T-helper 1 cell (primary cell): ENCODE data around the gene NSD2.
A peak's percentile ranks its signal among the peaks of the same experiment; 100 is the strongest.
"Not testable (repeated sequence)": the region's sequence is repeated elsewhere in the genome, so short reads cannot be mapped to it uniquely, and the experiment has no call there.

Experiments
- DNase-seq, 5 donors: peaks; one replicate each; pipeline ENCODE4 v3.0.0-alpha.2; 2012 to 2020

The NSD2 gene

DNA sequence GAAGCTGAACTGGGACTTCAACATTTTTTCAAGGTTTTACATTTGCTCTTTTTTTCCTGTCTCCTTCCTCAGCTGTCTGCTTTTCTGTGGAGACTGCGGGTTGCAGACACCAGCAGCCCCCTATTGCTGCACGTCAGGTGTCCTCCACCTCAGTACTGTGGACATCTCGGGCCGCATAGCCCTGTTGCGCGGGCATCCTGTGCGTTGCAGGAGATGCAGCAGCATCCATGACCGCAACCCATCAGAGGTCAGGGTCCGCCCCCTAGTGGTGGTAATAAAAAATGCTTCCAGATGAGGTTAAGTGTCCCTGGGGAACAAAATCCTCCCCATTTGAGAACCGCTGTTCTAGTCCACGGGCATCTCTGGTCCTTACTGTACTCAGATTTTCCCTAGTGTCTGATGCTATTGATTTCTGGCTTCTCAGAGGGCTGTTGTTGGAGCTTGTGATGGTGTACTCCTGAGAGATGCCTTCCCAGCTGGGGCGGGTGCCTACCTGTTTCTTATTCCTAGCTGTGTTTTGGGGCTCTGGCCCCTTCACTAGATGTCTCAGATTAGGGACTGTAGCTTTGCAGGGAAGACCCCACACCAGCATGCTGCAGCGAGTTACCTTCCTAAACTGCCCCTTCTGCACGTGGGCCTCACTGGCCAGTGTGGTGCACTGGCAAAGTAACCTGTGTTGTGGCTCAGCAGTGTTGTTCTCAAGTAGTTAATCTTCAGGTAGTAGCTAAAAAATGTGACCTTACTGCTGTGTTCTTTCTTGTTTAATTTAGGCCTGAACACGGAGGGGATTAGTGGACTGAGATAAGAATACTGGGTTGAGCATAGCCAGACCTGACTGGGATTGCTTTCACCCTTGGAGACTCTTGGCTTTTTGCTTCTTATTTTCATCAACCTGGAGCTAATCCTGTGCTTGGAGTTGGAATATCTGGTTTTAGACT lies 28.2 kb downstream of the NSD2 start:
- peak; percentile 38 to 75 (median 61) for DNase-seq

DNA sequence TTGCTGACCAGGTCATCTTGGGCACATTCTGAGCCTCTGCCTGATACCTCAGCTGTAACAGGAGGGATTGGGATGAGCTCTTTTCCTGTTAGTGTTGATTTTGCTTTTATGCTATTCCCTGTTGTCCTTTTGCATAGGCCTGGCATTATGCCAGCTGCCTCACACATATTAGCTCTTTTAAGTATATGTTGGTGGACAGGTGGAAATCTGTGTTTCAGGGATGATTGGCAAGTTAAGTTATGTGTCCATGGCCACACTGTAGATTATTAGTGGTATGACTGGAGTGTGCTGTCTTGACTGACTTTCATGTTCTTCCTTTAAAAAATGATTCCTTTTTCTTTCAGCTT lies 28.9 kb downstream of the NSD2 start:
- no peak for DNase-seq

DNA sequence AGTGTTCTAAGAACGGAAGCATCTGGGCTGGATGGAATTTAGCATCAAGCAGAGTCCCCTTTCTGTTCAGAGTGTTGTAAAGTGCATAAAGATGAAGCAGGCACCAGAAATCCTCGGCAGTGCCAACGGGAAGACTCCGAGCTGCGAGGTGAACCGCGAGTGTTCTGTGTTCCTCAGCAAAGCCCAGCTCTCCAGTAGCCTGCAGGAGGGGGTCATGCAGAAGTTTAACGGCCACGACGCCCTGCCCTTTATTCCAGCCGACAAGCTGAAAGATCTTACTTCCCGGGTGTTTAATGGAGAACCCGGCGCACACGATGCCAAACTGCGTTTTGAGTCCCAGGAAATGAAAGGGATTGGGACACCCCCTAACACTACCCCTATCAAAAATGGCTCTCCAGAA lies 29.4 kb downstream of the NSD2 start:
- no peak for DNase-seq

DNA sequence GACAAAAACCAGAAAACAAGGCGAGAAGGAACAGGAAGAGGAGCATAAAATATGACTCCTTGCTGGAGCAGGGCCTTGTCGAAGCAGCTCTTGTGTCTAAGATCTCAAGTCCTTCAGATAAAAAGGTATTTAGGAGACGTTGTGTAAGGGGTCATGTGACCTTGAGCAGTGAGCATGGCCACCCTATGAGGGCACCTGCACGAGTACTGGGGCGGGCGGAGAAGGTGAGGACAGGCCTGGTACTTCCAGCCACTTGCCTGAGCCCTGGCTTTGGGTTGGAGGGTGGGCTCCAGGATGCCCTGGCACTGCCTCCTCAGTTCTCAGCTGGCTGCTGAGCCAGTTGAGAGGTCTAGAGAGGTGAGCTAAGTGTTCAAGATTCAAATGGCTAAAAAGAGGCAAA lies 29.9 kb downstream of the NSD2 start:
- no peak for DNase-seq

DNA sequence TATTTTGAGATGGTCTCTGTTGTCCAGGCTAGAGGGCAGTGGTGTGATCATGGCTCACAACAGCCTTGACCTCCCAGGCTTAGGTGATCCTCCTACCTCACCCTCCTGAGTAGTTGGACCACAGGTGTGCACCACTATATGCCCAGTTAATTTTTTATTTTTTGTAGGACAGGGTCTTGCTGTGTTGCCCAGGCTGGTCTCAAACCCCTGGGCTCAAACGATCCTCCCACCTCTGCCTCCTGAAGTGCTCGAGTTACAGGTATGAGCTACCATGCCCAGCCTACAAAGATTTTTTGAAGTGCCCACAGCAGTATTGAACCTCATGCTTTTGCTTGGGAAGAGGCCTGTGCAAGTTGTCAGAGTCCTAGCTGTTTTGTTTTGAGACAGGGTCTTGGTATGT lies 31.1 kb downstream of the NSD2 start:
- DNase-seq, result no peak

DNA sequence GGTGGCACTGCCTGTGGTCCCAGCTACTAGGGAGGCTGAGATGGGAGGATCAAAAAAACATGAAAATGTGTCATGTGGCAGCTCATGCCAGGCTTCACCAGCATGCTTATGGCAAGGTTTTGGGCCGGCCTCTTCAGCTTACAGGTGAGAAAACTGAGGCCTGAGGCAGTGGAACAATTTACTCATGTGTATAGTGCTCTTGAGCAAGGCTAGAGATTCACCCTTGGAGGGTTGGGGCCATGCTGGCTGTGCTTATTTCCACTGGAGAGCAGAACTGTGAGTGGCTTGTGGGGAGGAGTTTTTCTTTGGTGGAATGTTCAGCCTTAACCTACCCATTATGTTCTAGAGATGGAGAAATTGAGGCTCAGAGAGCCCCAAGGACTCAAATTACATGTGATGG lies 31.8 kb downstream of the NSD2 start:
- no peak for DNase-seq

DNA sequence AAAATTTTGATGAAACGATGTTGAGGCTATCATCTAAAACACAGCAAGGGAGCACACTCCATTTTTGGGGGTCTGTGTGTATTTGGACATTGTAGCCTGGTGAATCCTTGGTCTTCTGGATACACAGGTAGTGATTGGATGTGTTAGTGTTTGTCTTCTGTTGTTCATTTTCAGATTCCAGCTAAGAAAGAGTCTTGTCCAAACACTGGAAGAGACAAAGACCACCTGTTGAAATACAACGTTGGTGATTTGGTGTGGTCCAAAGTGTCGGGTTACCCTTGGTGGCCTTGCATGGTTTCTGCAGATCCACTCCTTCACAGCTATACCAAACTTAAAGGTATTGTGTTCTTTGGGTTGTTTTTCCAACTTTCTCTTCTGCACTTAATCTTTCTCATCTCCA lies 32.8 kb downstream of the NSD2 start:
- DNase-seq, result no peak

DNA sequence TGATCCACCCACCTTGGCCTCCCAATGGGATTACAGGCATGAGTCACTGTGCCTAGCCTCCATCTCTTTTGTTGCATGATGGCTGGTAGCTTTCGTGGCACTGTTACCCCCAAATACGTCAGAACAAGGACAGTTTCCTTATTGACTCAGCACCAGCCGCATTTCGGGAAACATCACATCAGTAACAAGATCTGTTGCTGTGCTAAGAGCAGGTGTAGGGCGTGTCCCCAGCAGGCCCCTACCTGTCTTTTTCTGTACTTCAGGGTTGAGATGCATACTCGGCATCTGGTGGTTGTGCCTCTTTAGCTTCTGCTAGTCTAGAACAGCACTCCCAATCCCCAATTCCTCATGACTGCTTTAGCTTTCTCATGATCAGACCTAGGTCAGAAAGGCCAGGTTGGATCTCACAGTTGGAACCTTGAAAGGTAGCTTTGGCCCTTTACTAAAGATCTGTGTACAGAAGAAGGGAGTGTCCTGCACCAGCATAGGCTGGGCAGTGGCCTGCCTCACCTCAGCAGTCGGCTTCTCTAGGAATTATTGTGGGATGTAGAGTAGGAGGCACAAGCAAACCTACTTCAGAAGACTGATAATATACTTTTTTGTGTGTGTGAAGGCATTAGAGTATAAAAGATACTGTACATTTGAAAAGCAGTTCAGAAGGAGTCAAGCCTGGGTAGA lies 36.8 kb downstream of the NSD2 start:
- DNase-seq, result peak in 1 of 5 donors; percentile 35

DNA sequence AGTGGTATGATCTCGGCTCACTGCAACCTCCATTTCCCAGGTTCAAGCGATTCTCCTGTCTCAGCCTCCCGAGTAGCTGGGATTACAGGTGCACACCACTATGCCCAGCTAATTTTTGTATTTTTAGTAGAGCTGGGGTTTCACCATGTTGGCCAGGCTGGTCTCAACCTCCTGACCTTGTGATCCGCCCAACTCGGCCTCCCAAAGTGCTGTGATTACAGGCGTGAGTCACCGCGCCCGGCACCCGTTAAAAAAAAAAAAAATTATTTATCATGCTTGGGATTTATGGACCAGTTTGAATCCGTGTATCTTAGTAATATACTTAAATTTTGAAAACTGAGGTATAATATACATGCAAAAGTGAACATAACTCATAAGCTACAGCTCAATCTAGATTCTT lies 38.5 kb downstream of the NSD2 start:
- not testable (repeated sequence) for DNase-seq

DNA sequence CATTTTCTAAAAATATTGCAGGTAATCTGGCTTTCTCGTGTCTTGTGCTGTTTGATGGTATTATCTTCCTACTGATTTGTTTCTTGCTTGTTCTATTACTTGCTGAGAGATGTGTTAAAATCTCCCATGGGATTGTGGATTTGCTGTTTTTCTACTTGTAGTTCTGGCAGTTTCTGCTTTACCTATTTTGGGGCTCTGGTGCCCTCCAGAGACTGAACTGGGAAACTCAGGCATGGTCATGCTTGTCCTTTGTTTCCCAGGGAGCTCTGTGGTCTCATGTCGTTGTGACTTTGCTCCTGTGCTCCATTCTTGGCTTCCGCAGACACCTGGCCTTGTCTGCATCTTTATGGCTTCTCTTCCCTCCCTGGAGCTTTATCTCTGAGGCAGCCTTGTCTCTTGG lies 39.5 kb downstream of the NSD2 start:
- no peak for DNase-seq

DNA sequence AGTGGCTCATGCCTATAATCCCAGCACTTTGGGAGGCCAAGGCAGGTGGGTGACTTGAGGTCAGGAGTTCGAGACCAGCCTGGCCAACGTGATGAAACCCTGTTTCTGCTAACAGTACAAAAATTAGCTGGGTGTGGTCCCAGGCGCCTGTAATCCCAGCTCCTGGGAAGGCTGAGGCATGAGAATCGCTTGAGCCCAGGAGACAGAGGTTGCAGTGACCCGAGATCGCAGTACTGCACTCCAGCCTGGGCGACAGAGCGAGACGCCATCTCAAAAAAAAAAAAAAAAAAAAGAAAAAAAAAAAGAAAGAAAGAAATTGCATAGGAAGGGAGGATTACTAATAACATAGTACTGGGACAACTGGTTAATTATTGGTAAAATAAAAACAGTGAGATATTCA lies 40.1 kb downstream of the NSD2 start:
- DNase-seq, result not testable (repeated sequence)

DNA sequence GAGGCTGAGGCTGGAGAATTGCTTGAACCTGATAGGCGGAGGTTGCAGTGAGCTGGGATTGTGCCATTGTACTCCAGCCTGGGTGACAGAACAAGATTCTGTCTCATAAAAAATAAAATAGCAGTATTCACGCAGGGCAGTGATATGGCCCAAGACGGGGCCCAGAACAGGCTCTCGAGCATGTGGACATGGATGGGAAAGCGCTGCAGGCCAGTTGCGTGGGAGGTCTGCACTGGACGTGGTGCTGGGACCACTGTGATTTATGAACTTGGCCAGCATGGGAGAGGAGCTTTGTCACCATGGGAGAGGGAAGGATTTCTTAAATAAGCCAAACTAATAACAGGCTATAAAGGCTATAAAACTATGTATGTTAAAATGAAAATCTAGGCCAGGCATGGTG lies 51.6 kb downstream of the NSD2 start:
- no peak for DNase-seq

DNA sequence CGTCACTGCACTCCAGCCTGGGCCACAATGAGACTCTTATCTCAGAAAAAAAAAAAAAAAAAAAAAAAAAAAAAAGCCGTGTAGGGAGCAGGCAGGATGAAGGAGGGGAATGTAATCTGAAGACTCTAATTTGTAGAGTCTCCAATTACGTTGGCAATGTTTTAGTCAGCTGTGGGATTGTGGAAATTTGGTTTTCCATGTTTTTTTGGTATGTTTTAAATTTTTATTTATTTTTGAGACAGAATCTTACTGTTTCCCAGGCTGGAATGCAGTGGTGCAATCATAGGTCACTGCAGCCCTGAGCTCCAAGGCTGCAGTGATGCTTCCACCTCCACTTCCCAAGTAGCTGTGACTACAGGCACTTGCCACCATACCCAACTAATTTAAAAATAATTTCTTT lies 56.5 kb downstream of the NSD2 start:
- no peak for DNase-seq

DNA sequence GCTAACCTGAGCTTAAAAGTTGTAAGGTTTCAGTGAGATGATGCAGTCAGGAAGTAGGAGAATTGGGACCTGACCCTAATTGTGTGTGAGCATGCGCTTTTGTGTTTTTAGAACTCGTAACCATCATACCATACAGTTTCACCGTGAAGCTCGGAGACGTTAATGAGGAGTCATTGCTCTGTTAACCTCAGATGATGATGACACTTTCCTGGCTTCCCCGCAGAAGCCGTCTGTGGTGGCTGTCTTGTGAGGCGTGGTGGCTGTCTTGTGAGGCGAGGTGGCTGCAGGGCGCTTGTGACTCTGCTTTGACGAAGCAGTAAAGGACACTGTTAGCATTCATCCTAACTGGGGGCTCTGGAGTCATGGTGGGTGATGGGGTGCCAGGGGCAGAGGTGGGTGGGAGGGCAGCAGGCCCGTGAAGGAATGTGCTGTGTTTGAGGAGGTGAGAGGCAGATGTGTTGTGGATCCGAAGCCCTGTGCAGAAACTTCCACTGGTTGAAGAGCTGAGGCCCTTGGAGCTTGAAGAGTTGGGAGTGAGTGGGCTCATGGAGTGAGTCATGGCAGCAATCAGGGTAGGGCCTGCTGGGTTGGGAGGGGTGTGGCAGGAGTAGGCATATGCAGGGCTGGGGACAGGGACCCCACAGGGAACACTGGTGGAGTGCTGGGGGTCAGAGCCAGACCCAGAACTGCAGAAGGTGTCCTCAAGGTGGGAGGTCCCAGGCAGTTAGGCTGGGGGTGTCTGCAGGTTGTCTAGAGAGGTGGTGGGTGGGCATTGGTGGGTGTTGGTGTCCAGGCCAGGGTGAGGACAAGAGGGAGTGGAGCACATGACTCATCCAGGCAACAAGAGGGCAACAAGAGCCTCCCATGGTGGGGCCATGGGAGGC lies 57.4 kb downstream of the NSD2 start:
- no peak for DNase-seq

DNA sequence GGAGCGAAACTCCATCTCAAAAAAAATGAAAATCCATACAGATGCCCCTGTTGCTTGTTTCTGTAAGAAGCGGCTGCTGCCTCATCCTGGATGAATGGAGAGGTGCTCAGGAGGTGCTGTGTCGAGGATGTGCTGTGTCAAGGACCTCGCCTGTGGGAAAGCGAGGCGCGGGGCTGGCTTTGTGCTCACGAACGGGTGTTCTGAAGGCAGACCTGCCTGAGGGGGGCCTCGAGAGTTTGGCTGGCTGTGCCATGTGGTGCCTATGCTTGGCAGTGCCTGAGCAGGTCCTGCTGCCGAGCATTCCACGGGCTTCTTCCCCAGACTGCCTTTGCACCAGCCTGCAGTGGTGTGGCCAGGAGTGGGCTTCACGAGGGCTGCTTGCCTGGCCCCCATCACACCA lies 61.5 kb downstream of the NSD2 start:
- no peak for DNase-seq

DNA sequence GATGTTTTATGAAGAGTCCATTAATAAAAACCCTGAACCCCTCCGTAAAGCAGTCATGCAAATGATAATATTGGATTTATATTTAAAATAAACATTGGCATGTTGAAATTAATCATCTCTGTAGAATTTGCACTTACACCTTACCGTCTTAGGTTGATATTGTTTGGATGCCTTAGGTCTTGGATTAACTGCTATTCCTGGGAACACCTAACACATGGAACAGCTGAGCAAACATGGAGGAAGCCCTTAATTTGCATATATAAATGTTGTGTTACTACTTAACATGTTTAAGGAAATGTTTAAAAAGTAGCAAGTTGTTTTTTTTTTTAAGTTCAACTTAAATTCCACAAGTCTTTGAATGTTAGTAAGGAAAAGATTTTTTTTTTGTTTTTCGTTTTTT lies 62.5 kb downstream of the NSD2 start:
- DNase-seq, result no peak

DNA sequence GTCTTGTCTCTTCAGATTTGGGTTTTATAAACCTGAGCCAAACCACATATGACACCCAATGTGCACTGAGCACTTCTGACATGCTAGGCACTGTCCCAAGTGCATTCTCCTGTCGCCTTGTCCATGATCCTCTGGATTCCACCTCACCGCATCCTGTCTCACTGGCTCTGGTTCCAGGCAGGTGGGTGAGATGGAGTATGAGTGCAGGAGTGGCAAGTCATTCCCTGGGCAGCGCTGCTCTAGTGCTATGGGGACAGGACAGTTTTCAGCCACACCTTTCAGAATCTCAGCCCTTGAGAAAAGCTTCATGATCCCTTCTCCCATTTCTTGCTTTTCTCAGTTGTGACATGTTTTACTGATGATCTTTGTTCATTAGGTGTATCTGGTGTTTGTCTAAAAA lies 66.4 kb downstream of the NSD2 start:
- no peak for DNase-seq

DNA sequence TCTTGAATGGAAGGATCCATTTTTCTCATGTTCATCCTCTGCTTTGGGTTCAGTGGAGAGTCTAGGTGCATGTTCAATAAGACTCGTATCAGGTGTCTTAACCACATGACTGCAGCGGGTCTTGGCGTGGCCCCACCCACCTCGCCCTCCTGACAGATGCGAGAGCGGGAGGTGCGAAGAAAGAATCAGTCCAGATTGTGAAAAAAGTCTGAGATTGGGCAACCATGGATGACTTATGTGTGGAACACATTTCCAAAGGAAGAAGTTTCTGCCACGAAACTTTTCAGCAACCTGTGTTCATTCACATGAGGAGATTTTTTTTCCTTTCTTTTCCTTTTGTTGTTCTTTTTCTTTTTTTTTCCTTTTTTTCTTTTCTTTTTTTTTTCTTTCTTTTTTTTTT lies 66.8 kb downstream of the NSD2 start:
- no peak for DNase-seq

DNA sequence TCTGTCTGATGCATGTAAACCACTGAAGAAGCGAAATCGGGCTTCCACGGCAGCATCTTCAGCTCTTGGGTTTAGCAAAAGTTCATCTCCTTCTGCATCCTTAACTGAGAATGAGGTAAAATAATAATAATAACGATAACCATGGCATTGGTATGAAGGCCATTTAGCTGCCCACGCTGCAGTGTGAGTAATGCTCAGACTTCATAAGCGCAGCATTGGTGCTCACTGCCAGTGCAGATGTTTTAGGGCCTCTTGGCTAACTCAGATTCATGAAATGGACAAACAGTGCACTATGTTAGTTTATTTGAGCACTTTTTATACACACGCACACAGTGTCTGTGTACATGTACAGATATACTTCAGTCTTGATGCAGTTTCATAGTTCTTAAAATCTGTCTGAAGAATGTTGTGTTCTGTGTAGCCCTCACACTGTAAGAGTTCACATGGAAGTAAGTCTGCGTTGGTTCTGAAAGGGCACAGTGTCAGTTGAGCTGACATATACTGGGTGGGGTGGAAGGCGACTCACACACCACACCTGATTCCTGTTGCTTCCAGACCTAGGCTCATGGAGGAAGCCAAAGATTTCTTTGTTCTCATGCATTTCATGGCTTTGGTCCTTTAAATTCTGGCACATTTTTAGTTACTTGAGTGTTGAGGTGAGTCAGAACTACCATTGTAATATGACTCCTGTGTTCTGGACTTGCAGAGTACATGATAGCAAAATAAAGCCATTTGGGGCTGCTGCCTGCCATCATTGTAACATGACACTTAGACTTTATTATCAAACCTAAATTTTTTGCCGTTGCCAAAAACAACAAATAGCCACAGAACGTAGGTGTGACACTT lies 68.7 kb downstream of the NSD2 start:
- no peak for DNase-seq

DNA sequence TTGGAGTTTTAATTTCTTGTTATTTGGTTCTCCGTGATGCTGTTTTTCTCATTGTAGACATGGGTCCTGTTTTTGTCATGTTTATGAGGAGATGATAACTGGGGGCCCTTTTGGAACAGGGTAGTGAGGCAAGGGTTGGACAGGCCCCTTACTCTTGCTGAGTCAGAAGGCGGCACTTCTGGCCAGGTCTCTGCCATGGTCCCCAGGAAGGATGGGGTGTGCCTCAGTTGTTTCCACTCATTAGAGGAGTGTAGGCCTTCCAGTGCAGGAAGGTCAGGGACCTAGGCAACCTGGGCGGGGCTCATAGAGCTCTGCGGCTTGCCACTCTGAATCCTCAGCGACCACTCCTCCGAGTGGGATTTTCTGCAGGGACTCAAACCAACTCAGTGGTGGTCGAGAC lies 69.4 kb downstream of the NSD2 start:
- DNase-seq, result no peak

DNA sequence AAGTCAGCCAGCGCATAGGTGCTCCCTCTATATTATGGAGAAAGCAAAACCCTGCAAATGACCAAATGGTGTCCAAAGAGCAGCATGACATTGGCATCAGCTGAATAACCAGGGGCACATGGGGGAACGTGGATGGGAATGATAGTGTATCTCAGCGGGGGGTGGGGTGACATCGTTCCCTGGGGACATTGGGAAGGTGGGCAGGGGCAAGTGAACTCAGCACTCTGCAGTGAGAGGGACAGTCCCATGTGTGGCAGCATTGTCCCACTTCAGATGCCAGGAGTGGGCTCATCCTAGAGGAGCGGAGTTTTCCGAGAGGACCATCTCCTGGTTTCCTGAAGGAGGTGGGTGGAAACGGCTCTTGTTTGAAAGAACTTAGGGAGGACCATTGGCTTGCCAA lies 72.7 kb downstream of the NSD2 start:
- DNase-seq, result no peak

DNA sequence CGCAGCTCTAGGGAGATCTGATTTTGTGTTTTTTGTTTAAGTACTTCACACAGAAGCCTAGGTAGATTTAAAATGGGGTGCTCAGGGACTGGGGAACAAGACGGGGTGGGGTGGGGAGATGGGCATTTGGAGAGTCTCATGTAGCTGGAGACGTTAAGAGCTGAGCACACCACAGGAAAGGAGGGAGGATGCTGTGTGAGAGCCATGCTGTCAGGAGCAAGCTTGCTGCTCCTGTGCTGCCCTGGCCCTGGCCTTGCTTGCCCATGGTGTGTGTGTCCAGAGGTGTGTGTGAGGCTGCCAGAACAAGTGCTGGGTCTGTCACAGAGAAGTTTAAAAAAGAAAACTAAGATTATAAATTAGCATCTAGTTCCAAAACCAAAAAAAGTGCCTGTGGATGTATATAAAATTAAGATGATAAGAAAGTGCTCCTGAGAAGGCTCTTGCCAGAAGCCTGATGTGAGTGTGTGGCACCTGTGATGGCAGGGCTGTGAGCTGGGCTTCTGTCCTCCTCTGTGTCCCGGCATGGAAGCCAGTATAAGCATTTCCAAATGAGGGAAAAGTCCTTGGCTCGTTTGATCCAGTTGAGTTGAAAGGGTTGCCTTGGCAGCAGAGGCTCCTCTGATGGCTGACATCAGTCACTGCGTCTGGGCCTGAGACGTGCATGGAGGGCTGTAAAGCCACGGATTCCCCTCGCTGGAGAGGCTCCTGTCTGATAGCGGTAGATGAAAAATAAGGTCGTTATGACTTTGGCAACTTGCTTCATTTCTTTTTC lies 74.1 kb downstream of the NSD2 start:
- DNase-seq, result no peak
